BLaER1 treated with 17β-estradiol and CSF1 and Interleukin-3, amounts not matched to agents 10 nM and 100 nM (cell line): ENCODE data around the gene ROBO1.
A peak's percentile ranks its signal among the peaks of the same experiment; 100 is the strongest.

ENCODE experiments used
- H3K27ac ChIP-seq, 11 experiments: shearing (Covaris generic); formaldehyde crosslinking; 2 replicates each; pipeline ENCODE4 v1.8.1; 2022
- H3K27me3 ChIP-seq, 11 experiments: shearing (Covaris generic); formaldehyde crosslinking; 2 replicates each; pipeline ENCODE4 v1.8.1; 2022
- H3K36me3 ChIP-seq, 11 experiments: shearing (Covaris generic); formaldehyde crosslinking; 2 replicates each; pipeline ENCODE4 v1.8.1; 2022
- H3K4me1 ChIP-seq, 10 experiments: shearing (Covaris generic); formaldehyde crosslinking; 2 replicates each; pipeline ENCODE4 v1.8.1; 2022
- H3K4me2 ChIP-seq, 11 experiments: shearing (Covaris generic); formaldehyde crosslinking; 2 replicates each; pipeline ENCODE4 v1.8.1; 2022
- H3K4me3 ChIP-seq, 10 experiments: shearing (Covaris generic); formaldehyde crosslinking; 2 replicates each; pipeline ENCODE4 v1.8.1; 2022
- H3K9ac ChIP-seq, 11 experiments: shearing (Covaris generic); formaldehyde crosslinking; 2 replicates each; pipeline ENCODE4 v1.8.1; 2022
- H3K9me3 ChIP-seq, 11 experiments: shearing (Covaris generic); formaldehyde crosslinking; replicated peaks in 1 of 11; 2 replicates each; pipeline ENCODE4 v1.8.1; 2022
- H4K20me1 ChIP-seq, 11 experiments: shearing (Covaris generic); formaldehyde crosslinking; 2 replicates each; pipeline ENCODE4 v1.8.1; 2022
- Cebpa-rat ChIP-seq, 11 experiments: shearing (Covaris generic); IDR thresholded peaks; 2 replicates each; pipeline ENCODE4 v1.8.1; 2022

The ROBO1 gene

DNA sequence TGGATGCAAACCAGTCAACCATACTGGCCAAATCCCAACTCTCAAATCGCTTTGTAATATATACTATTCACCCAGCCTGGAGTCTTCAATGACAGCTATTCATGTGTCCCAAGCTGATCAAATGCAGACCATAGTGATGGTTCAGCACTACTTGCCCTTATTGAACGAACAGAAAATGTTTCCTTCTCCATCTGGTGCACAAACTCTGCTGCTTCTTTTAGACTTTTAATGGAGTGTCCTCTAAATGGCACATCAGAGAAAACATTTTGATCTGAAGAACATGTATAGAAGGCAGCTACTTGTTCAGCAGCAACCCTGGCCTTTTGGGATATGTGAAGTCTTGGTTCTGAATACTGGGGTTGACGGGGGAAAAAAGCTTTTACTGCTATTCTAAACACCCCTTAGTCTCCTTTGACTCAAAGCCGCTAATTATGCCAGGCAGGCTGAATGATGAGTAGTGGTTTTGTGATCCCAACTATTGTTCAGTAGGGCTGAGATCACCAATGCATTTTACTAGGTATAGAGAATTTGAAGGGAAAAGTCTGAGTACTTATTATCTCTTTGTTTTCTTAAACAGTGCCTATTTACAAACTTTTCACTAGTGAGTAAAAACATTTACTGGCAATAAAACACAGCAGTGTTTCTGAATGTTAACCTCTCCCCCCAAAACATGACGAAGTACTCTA lies 781.2 kb downstream of the ROBO1 start:
- peaks cover 0 to 6% (median 0%) of the 10 kb centered on the region in 10 experiments; a peak in 2 of 20 replicates for H3K4me1 ChIP-seq
- no peak for TF ChIP-seq Cebpa-rat (IDR thresholded peaks at IDR 0.05)
- H3K4me2 ChIP-seq: no peak overlapping the region
- no peak overlapping the region for H3K27ac ChIP-seq
- H3K9ac ChIP-seq: no peak overlapping the region
- H3K36me3 ChIP-seq: peaks cover 0 to 54% (median 34%) of the 10 kb centered on the region in 11 experiments; a peak in 17 of 22 replicates
- H3K4me3 ChIP-seq: no peak overlapping the region
- H4K20me1 ChIP-seq: peaks cover 0 to 6% (median 0%) of the 10 kb centered on the region in 11 experiments; a peak in 3 of 22 replicates
- peaks cover 0 to 26% (median 5%) of the 10 kb centered on the region in 11 experiments; a peak in 16 of 22 replicates for H3K9me3 ChIP-seq
- H3K27me3 ChIP-seq: no peaks in the 10 kb centered on the region

DNA sequence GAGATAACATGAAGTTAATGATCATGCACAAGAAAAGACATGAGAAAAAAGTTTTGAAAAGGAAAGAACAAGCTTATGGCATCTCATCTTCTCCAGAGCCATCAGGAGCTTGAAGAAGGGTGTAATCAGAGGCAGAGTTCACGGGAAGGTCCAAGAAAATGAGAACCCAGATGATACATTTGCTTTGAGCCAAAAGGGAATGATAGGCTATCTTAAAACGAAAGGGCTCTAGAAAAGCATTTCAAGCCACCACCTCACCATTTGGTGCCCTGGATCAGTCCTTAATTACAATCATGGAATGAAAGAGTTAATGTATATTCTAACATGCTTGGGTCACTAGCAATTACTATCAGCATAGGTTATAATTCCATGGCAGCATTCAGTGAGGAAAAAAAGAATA lies 781.8 kb downstream of the ROBO1 start:
- H3K27ac ChIP-seq: no peak overlapping the region
- H3K9me3 ChIP-seq: peaks cover 0 to 21% (median 0%) of the 10 kb centered on the region in 11 experiments; a peak in 6 of 22 replicates
- H3K27me3 ChIP-seq: no peaks in the 10 kb centered on the region
- H3K4me2 ChIP-seq: no peak overlapping the region
- H4K20me1 ChIP-seq: peaks cover 0 to 6% (median 0%) of the 10 kb centered on the region in 11 experiments; a peak in 3 of 22 replicates
- TF ChIP-seq Cebpa-rat (IDR thresholded peaks at IDR 0.05): no peak
- H3K36me3 ChIP-seq: peaks cover 0 to 49% (median 28%) of the 10 kb centered on the region in 11 experiments; a peak in 16 of 22 replicates
- no peak overlapping the region for H3K9ac ChIP-seq
- no peak overlapping the region for H3K4me3 ChIP-seq
- H3K4me1 ChIP-seq: peaks cover 0 to under 1% (median 0%) of the 10 kb centered on the region in 10 experiments; a peak in 2 of 20 replicates

DNA sequence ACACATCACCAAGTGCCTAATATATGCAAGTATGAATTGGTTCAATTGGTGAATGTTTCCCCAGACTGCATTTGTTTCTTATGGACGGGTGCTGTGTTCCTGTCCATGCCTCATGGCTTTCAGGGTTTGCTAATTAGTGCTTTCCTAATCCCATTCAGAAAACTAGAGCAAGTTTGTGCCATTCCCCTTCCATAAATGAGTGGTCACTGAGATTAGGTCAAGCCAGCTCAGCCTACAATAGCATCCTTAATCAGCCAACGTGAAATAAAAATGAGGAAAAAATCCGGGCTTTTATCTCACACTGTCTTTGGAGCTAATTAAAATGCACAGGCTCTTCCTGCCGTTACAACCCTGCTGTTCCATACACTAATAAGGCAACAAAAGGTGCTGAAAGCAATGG lies 788.8 kb downstream of the ROBO1 start:
- no peak overlapping the region for H3K4me3 ChIP-seq
- no peaks in the 10 kb centered on the region for H3K27me3 ChIP-seq
- peaks cover 0 to 12% (median 5%) of the 10 kb centered on the region in 11 experiments; a peak in 6 of 22 replicates for H4K20me1 ChIP-seq
- no peak overlapping the region; a peak in 1 of 22 replicates for H3K9ac ChIP-seq
- peaks cover 0 to 20% (median 6%) of the 10 kb centered on the region in 11 experiments; a peak in 9 of 22 replicates for H3K36me3 ChIP-seq
- H3K4me2 ChIP-seq: 0 out of 22 replicates have a peak overlapping the region, but pooled peaks of 2 of the 11 experiments have one; percentile 3 to 5
- H3K27ac ChIP-seq: no peak overlapping the region
- TF ChIP-seq Cebpa-rat (IDR thresholded peaks at IDR 0.05): no peak
- H3K4me1 ChIP-seq: peaks cover 4 to 40% (median 24%) of the 10 kb centered on the region in 10 experiments; a peak in 19 of 20 replicates
- H3K9me3 ChIP-seq: peaks cover 0 to 7% (median 0%) of the 10 kb centered on the region in 11 experiments; a peak in 5 of 22 replicates

DNA sequence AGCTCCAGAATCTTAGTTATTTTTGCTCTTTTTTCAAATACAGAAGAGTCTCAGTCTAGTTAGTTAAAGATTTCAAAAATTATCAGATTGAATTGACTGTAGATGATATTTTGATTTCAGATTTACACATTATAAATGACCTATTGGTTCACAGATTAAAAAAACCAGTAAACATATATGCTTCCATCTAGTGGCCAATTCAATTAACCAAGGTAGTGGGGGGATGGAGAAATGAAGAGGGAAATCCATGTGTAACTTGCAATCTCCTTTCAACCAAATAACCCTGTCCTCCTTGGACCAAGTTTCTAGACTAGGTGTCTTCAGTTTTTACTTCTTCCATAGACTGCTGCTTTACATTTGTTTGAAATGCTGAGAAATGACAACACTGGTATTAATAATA lies 789.8 kb downstream of the ROBO1 start:
- no peak overlapping the region for H3K9ac ChIP-seq
- H3K9me3 ChIP-seq: peaks cover 0 to 6% (median 0%) of the 10 kb centered on the region in 11 experiments; a peak in 4 of 22 replicates
- peaks cover 4 to 40% (median 24%) of the 10 kb centered on the region in 10 experiments; a peak in 19 of 20 replicates for H3K4me1 ChIP-seq
- TF ChIP-seq Cebpa-rat (IDR thresholded peaks at IDR 0.05): no peak
- H3K27ac ChIP-seq: no peak overlapping the region
- H4K20me1 ChIP-seq: peaks cover 0 to 12% (median 5%) of the 10 kb centered on the region in 11 experiments; a peak in 6 of 22 replicates
- H3K27me3 ChIP-seq: no peaks in the 10 kb centered on the region
- H3K4me3 ChIP-seq: no peak overlapping the region
- peaks cover 0 to 13% (median 4%) of the 10 kb centered on the region in 11 experiments; a peak in 8 of 22 replicates for H3K36me3 ChIP-seq
- no peak overlapping the region for H3K4me2 ChIP-seq

DNA sequence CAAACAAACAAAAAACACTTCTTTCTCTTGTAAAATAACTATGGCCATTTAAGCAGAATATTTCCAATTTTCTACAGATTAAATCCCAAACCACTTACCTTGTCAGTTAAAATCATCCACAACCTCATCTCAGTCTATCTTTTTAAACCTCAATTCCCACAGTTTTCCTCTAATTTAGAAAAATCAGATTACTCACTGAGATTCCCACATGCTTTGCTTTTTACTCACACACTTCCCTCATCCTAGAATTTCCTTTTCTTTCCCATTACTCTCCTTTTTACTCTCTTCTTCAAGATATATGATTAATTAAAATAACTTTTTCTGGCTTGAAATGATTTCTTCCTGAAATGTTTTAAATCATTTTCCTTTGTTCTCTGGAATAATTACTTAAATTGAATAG lies 790.7 kb downstream of the ROBO1 start:
- Histone ChIP-seq H3K9ac (no peak overlapping the region), H4K20me1 (peaks cover 0 to 12% (median 5%) of the 10 kb centered on the region in 11 experiments; a peak in 6 of 22 replicates), H3K27ac (no peak overlapping the region), H3K4me2 (no peak overlapping the region), H3K4me1 (peaks cover 4 to 40% (median 24%) of the 10 kb centered on the region in 10 experiments; a peak in 19 of 20 replicates), H3K27me3 (no peaks in the 10 kb centered on the region), H3K4me3 (no peak overlapping the region), H3K9me3 (peaks cover 0 to 11% (median 7%) of the 10 kb centered on the region in 11 experiments; a peak in 9 of 22 replicates), H3K36me3 (peaks cover 0 to 17% (median 7%) of the 10 kb centered on the region in 11 experiments; a peak in 8 of 22 replicates)
- no peak for TF ChIP-seq Cebpa-rat (IDR thresholded peaks at IDR 0.05)

DNA sequence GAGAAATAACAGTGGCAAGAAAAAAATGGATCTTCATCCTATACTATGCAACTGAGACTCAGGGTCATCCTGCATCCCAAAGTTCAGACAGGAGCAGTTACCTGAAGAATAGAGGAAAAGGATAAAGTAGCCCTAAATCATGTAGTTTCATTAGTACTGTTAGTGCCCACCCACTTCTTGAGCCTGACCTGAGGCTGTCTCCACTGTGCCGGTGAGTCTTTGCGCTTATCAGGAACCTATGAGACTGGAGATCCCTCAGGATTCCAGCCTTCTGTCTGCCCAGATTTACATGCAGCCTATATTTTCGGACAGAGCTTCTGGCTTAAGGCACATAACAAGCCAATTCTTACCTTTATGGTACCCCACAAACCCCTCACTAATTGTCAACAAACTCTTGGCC lies 791.6 kb downstream of the ROBO1 start:
- no peak overlapping the region for H3K4me3 ChIP-seq
- no peaks in the 10 kb centered on the region for H3K27me3 ChIP-seq
- peaks cover 0 to 25% (median 7%) of the 10 kb centered on the region in 11 experiments; a peak in 11 of 22 replicates for H3K36me3 ChIP-seq
- H4K20me1 ChIP-seq: peaks cover 0 to 12% (median 5%) of the 10 kb centered on the region in 11 experiments; a peak in 6 of 22 replicates
- peak overlapping the region in 1 of 11 experiments; percentile 24; a peak in 1 of 22 replicates for H3K4me2 ChIP-seq
- H3K4me1 ChIP-seq: peaks cover 4 to 40% (median 24%) of the 10 kb centered on the region in 10 experiments; a peak in 19 of 20 replicates
- peaks cover 0 to 18% (median 10%) of the 10 kb centered on the region in 11 experiments; a peak in 10 of 22 replicates for H3K9me3 ChIP-seq
- no peak overlapping the region for H3K9ac ChIP-seq
- TF ChIP-seq Cebpa-rat (IDR thresholded peaks at IDR 0.05): no peak
- no peak overlapping the region for H3K27ac ChIP-seq

DNA sequence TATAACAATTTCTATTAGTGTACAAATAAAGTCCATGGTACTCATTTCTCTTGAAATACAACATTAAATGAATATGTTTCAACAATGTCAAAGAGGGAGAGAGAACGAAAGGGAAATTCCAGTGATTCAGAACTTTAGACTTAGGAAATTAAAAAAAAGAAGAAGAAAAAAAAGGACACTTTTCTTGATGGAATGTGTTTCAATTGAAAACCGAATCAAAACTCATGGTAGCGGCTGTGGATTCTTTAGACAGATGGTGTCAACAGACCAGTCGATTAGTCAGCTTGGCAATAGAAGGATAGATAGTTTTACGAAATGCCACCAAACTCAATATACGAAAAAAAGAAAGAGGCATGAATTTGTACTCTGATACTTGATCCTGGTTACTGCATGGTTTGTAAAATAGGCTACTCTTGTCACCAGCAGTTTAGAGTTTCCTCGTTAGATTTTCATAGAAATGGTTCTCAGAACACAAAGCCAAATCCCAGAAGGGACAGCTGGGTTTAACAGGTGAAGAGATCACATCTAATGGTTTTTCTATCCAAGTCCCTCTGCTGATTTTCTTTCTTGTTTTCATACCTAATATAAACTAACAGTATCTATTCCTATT lies 793.5 kb downstream of the ROBO1 start:
- Histone ChIP-seq H4K20me1 (peaks cover 0 to 12% (median 5%) of the 10 kb centered on the region in 11 experiments; a peak in 6 of 22 replicates), H3K27me3 (no peaks in the 10 kb centered on the region), H3K36me3 (peaks cover 0 to 29% (median 7%) of the 10 kb centered on the region in 11 experiments; a peak in 11 of 22 replicates), H3K4me3 (no peak overlapping the region), H3K9me3 (peaks cover 0 to 21% (median 10%) of the 10 kb centered on the region in 11 experiments; a peak in 10 of 22 replicates), H3K4me2 (no peak overlapping the region), H3K4me1 (peaks cover 4 to 26% (median 16%) of the 10 kb centered on the region in 10 experiments; a peak in 16 of 20 replicates), H3K9ac (no peak overlapping the region), H3K27ac (no peak overlapping the region)
- TF ChIP-seq Cebpa-rat (IDR thresholded peaks at IDR 0.05): no peak

DNA sequence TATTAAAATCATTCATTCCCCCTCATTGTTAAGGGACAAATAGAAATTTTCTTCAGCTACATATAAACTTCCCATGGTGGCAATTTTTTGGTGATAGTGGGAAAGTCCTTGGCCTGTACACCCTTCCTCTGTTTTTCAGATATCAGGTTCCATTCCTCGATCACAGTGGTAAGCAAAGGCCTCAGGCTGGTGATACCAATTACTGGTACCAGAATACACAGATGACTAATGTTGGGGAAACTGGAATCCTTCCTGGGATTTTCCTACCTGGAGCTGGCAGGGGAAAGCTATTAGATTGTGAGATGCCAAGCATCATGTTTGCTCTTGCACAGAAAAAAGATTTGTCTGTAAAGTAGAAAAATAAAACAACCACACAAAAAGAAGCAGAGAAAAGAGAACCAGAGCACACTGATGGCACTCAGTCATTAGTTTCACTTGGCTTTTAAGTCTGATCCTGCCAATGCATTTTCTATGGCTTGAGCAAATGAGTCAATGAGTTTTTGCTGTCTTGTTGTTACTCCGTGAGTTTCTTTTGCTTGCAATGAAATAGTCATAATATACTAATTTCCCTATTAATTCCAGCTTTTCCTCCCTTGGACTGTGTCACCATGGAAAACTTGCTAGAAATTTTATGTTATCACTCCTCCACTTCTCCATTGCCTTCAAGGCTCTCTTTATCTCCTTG lies 795.0 kb downstream of the ROBO1 start:
- H3K36me3 ChIP-seq: peaks cover 0 to 29% (median 7%) of the 10 kb centered on the region in 11 experiments; a peak in 12 of 22 replicates
- H3K4me3 ChIP-seq: no peak overlapping the region
- no peaks in the 10 kb centered on the region for H3K27me3 ChIP-seq
- TF ChIP-seq Cebpa-rat (IDR thresholded peaks at IDR 0.05): no peak
- no peak overlapping the region for H3K4me2 ChIP-seq
- peaks cover 0 to 25% (median 10%) of the 10 kb centered on the region in 11 experiments; a peak in 12 of 22 replicates for H3K9me3 ChIP-seq
- H3K27ac ChIP-seq: no peak overlapping the region
- H3K4me1 ChIP-seq: peaks cover 0 to 15% (median 8%) of the 10 kb centered on the region in 10 experiments; a peak in 11 of 20 replicates
- H3K9ac ChIP-seq: no peak overlapping the region
- peaks cover 0 to 6% (median 0%) of the 10 kb centered on the region in 11 experiments; a peak in 3 of 22 replicates for H4K20me1 ChIP-seq
